OCI-LY1 (cell line): Measurements from ENCODE around the gene TRPC4AP.

Experiments
- H2AFZ ChIP-seq: fragments of 200-600 bp; sonication (generic), shearing (Covaris generic); 2 replicates; pipeline ENCODE4 v1.6.0; 2014; ENCODE audit warnings: antibody characterized with exemption, mild to moderate bottlenecking, low read length
- H3F3A ChIP-seq: fragments of 200-600 bp; sonication (generic), shearing (Covaris generic); 2 replicates; pipeline ENCODE4 v1.6.0; 2014; ENCODE audit warnings: mild to moderate bottlenecking, antibody characterized with exemption, low read length, moderate library complexity; ENCODE audit not compliant: insufficient read depth
- H3K27ac ChIP-seq: fragments of 200-600 bp; sonication (generic); 2 replicates; pipeline ENCODE4 v1.5.1; 2014; ENCODE audit warnings: low read length, mixed run types, mild to moderate bottlenecking, low read depth; ENCODE audit not compliant: poor library complexity, severe bottlenecking
- H3K27me3 ChIP-seq: fragments of 200-600 bp; sonication (generic); 2 replicates; pipeline ENCODE4 v1.6.0; 2014; ENCODE audit warnings: antibody characterized with exemption, mild to moderate bottlenecking, low read length, moderate library complexity; ENCODE audit not compliant: insufficient read depth
- H3K36me3 ChIP-seq: fragments of 200-600 bp; sonication (generic); 2 replicates; pipeline ENCODE4 v1.6.1; 2014; ENCODE audit warnings: mild to moderate bottlenecking, antibody characterized with exemption, low read length, moderate library complexity, mixed read lengths; ENCODE audit not compliant: insufficient read depth
- H3K4me1 ChIP-seq: fragments of 200-600 bp; sonication (generic); 2 replicates; pipeline ENCODE4 v1.5.1; 2014; ENCODE audit warnings: mild to moderate bottlenecking, low read length, moderate library complexity; ENCODE audit not compliant: insufficient read depth, severe bottlenecking
- H3K4me2 ChIP-seq: fragments of 200-600 bp; sonication (generic), shearing (Covaris generic); 2 replicates; pipeline ENCODE4 v1.6.1; 2014; ENCODE audit warnings: low read length
- H3K4me3 ChIP-seq: fragments of 200-600 bp; sonication (generic); 2 replicates; pipeline ENCODE4 v1.5.1; 2014; ENCODE audit warnings: low read length, low read depth, mild to moderate bottlenecking, mixed read lengths; ENCODE audit not compliant: poor library complexity, severe bottlenecking
- H3K79me2 ChIP-seq: fragments of 200-600 bp; shearing (Covaris generic); 2 replicates; pipeline ENCODE4 v1.6.1; 2016; ENCODE audit warnings: mixed run types, low read length, mixed read lengths; ENCODE audit not compliant: insufficient read depth
- H3K9ac ChIP-seq: fragments of 200-600 bp; sonication (generic), shearing (Covaris generic); 2 replicates; pipeline ENCODE4 v1.6.1; 2014; ENCODE audit warnings: mild to moderate bottlenecking, low read length, mixed read lengths
- H3K9me2 ChIP-seq: fragments of 200-600 bp; sonication (generic), shearing (Covaris generic); 2 replicates; pipeline ENCODE4 v1.6.1; 2014; ENCODE audit warnings: low read depth, mild to moderate bottlenecking, low read length, mixed read lengths
- H3K9me3 ChIP-seq: fragments of 200-600 bp; shearing (Covaris generic); 2 replicates; pipeline ENCODE4 v1.6.1; 2014; ENCODE audit warnings: low read length, mixed read lengths
- H4K20me1 ChIP-seq: fragments of 200-600 bp; sonication (generic), shearing (Covaris generic); 2 replicates; pipeline ENCODE4 v1.6.0; 2016; ENCODE audit warnings: mild to moderate bottlenecking, low read length; ENCODE audit not compliant: insufficient read depth
- EZH2 ChIP-seq: fragments of 200-600 bp; sonication (generic), shearing (Covaris generic); IDR thresholded peaks from 2 replicates; pipeline ENCODE4 v1.8.0; 2017; ENCODE audit warnings: borderline replicate concordance, mixed run types, mild to moderate bottlenecking, antibody characterized with exemption, low read length, moderate library complexity, mixed read lengths
- TF ChIP-seq, protein P1 (sequence below): fragments of 200-600 bp; sonication (generic), shearing (Covaris generic); IDR thresholded peaks from 2 replicates; pipeline ENCODE4 v1.5.1; 2017; ENCODE audit warnings: mild to moderate bottlenecking, antibody characterized with exemption, low read length, moderate library complexity, mixed read lengths

Gene TRPC4AP

DNA sequence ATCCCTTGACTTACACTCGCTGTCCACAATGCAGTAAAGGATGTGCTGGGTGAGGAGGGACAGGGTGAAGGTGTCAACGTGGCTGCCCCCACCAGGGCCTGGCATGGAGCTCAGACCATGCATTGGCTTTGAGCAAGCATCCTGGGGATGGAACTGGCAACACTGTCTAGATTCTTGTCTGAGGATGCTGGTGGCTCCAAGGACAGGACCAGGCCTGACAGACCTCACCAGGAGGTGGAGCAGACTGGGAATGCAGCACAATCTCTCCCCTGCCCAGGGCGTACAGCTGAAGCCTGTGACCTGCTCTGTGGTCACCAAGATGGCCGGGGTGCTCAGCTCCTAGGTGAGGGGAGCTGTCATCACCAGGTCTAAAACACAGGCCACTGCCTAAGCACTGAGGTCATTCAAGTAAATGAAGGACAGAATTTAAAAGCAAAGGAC, 86.1 kb downstream of the TRPC4AP start:
- no peaks in the 10 kb centered on the region for H3K9me2 ChIP-seq
- peaks cover 85% of the 10 kb centered on the region for H3K36me3 ChIP-seq
- no peaks in the 10 kb centered on the region for H4K20me1 ChIP-seq
- no peaks in the 10 kb centered on the region for H3K4me1 ChIP-seq
- no peak overlapping the region for H2AFZ ChIP-seq
- no peaks in the 10 kb centered on the region for H3F3A ChIP-seq
- H3K4me2 ChIP-seq: no peak overlapping the region
- no peak overlapping the region for H3K4me3 ChIP-seq
- TF ChIP-seq EZH2: no peak
- TF ChIP-seq, protein P1, sequence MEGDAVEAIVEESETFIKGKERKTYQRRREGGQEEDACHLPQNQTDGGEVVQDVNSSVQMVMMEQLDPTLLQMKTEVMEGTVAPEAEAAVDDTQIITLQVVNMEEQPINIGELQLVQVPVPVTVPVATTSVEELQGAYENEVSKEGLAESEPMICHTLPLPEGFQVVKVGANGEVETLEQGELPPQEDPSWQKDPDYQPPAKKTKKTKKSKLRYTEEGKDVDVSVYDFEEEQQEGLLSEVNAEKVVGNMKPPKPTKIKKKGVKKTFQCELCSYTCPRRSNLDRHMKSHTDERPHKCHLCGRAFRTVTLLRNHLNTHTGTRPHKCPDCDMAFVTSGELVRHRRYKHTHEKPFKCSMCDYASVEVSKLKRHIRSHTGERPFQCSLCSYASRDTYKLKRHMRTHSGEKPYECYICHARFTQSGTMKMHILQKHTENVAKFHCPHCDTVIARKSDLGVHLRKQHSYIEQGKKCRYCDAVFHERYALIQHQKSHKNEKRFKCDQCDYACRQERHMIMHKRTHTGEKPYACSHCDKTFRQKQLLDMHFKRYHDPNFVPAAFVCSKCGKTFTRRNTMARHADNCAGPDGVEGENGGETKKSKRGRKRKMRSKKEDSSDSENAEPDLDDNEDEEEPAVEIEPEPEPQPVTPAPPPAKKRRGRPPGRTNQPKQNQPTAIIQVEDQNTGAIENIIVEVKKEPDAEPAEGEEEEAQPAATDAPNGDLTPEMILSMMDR: no peak
- no peaks in the 10 kb centered on the region for H3K27me3 ChIP-seq
- no peaks in the 10 kb centered on the region for H3K79me2 ChIP-seq
- no peak overlapping the region for H3K9ac ChIP-seq
- no peaks in the 10 kb centered on the region for H3K9me3 ChIP-seq
- H3K27ac ChIP-seq: no peak overlapping the region

DNA sequence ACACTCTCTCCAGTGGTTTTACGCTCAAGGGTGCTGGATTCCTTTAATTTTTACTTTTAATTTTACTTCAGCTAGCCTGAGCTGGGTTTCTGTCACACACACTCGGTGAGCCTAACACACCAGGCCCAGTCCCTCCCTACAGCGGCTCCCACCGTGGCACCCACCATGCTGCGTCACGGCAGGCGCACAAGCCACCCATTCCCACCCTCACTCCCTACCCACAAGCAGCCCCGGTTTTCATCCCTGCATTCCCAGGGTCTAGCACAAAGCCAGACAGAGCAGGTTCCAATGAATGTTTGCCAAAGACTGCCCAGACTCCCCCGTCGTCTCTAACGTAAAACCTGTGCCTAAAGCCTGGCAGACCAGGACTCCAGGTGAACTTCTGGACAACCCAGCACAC, 86.6 kb downstream of the TRPC4AP start:
- H3K36me3 ChIP-seq: peaks cover 82% of the 10 kb centered on the region

GRCh38 chr20:35005463-35005961, 87.1 kb downstream of the TRPC4AP start:
- no peak overlapping the region for H2AFZ ChIP-seq
- no peaks in the 10 kb centered on the region for H3K79me2 ChIP-seq
- H3K27me3 ChIP-seq: no peaks in the 10 kb centered on the region
- no peaks in the 10 kb centered on the region for H3K9me2 ChIP-seq
- H3K4me2 ChIP-seq: no peak overlapping the region
- no peaks in the 10 kb centered on the region for H3F3A ChIP-seq
- H3K9ac ChIP-seq: no peak overlapping the region
- peaks cover 79% of the 10 kb centered on the region for H3K36me3 ChIP-seq
- no peak for TF ChIP-seq EZH2
- TF ChIP-seq, protein P1: no peak
- no peak overlapping the region for H3K27ac ChIP-seq
- no peaks in the 10 kb centered on the region for H3K9me3 ChIP-seq
- no peak overlapping the region for H3K4me3 ChIP-seq
- H4K20me1 ChIP-seq: no peaks in the 10 kb centered on the region
- no peaks in the 10 kb centered on the region for H3K4me1 ChIP-seq

More for the DNA sequence above, 86.6 kb downstream of the TRPC4AP start:
- Histone ChIP-seq H3K4me3 (no peak overlapping the region), H3K79me2 (no peaks in the 10 kb centered on the region), H3K9me2 (no peaks in the 10 kb centered on the region), H3K9me3 (no peaks in the 10 kb centered on the region), H3K4me1 (no peaks in the 10 kb centered on the region), H2AFZ (no peak overlapping the region), H3K27ac (no peak overlapping the region), H3K4me2 (no peak overlapping the region), H3F3A (no peaks in the 10 kb centered on the region), H3K9ac (no peak overlapping the region), H3K27me3 (no peaks in the 10 kb centered on the region), H4K20me1 (no peaks in the 10 kb centered on the region)
- TF ChIP-seq EZH2: no peak
- TF ChIP-seq, protein P1: no peak
